MM.1S (cell line): ENCODE results near the gene FYTTD1.

Experiments
- CTCF ChIP-seq: fragments of 300-600 bp; sonication (generic); IDR thresholded peaks from 2 replicates; pipeline ENCODE4 v1.5.1; 2016; ENCODE audit warnings: antibody characterized with exemption, low read length, mixed read lengths
- EZH2 ChIP-seq: fragments of 300-600 bp; sonication (generic); optimal IDR thresholded peaks from 2 replicates; pipeline ENCODE3; 2017; ENCODE audit warnings: low read depth, mild to moderate bottlenecking, antibody characterized with exemption, low read length, mixed read lengths

GRCh38 chr3:197730200-197730599, 19.5 kb upstream of the FYTTD1 start:
- no peak for TF ChIP-seq CTCF
- no peak for TF ChIP-seq EZH2
